HG03095 (cell line): ENCODE data around the gene CCDC107.
"Not testable (repeated sequence)": the region's sequence is repeated elsewhere in the genome, so short reads cannot be mapped to it uniquely, and the experiment has no call there.

Experiments
- ATAC-seq: cut with Tn5 transposase; IDR thresholded peaks from one replicate; pipeline ENCODE4 v1.9.1; 2021; ENCODE audit warnings: moderate library complexity; ENCODE audit not compliant: unreplicated experiment

Gene CCDC107, protein sequence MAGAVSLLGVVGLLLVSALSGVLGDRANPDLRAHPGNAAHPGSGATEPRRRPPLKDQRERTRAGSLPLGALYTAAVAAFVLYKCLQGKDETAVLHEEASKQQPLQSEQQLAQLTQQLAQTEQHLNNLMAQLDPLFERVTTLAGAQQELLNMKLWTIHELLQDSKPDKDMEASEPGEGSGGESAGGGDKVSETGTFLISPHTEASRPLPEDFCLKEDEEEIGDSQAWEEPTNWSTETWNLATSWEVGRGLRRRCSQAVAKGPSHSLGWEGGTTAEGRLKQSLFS

DNA sequence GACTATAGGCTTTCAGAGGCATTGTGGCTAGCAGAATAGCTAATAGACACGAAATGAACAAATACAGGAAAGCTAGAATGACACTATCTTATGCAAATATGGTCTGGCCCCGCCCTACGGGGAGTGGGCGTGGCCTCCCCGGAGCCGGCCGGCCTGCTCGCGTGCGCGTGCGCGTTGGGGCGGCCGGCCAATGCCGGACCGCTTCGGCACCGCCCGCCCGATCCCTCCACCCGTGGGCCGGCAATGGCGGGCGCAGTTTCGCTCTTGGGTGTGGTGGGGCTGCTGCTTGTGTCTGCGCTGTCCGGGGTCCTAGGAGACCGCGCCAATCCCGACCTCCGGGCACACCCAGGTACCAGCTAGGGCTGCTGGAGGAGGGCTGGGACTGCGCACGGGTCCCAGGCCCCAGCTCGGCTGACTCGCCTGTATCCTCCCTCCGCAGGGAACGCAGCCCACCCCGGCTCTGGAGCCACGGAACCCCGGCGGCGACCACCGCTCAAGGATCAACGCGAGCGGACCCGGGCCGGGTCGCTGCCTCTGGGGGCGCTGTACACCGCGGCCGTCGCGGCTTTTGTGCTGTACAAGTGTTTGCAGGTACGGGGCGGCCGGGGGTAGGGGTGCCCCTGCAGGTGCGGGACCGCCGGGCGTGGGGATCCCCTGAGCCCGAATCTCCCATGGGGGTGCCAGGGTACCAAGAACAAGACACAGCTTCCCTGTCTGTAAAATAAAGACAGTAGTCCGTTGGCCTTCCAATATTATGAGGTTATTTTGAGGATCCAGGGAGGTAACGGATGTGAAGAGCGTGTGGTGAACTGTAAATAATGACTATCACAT is at the start of gene CCDC107:
TSS of gene CCDC107 (plus strand) at position 156 of the 831 bp plus-strand sequence. CDS start at position 244, 88 bp downstream.
- peak; percentile 44 for ATAC-seq

GRCh38 chr9:35609001-35609819 is 48.9 kb upstream of the CCDC107 start:
- no peak for ATAC-seq

GRCh38 chr9:35609820-35610163 is 48.3 kb upstream of the CCDC107 start:
- no peak for ATAC-seq

GRCh38 chr9:35611230-35611797 is 46.8 kb upstream of the CCDC107 start:
- no peak for ATAC-seq

DNA sequence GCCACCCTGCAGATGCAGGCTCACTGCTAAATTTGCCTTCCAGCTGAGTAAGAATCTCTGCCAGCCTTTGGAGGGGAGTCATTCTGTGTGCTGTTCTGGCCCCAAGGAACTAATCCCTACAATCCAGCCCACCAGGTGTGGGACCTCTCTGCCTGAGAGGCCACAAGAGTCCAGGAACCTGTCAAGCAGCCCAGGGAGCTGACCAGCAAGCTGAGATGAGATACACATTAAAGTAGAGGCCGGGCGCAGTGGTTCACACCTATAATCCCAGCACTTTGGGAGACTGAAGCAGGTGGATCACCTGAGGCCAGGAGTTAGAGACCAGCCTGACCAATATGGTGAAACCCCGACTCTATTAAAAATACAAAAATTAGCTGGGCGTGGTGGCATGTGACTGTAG is 46.0 kb upstream of the CCDC107 start:
- not testable (repeated sequence) for ATAC-seq

GRCh38 chr9:35612843-35613242 is 45.2 kb upstream of the CCDC107 start:
- ATAC-seq, result no peak

DNA sequence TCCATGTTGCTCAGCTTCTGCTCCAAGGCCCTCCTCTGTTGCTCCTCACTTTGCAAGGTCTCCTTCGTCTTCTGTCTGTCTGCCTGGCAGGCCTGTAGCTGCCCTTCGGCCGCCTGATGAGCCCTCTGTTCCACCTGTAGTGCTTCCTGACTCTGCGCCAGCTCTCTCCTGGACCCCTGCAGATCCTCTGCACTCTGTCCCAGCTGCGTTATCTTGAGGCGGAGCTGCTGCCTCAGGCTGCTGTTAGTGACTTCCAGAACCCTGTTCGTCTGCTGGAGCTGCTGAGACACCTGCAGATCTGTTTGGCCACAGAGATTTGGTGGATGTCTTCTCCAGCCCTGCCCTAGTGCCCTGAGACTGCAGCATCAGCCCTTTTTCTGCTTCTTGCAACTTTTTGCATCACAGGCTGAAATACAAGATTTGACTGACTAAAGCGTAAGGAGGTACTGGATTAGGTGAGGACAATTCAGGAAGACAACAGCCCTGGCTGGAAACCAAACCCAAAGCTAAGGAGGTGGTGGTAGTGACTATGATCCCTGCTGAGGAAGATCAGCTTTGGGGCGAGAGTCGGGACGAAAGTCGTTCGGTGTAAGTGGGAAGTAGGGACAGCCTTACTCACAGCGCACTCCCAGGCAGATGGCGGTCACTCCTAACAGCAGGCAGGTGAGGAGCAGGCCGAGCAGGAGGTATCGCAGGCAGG is 42.0 kb upstream of the CCDC107 start:
- no peak for ATAC-seq

- ATAC-seq, result peak; percentile 42
Observed at GRCh38 chr9:35616681-35617459, 41.2 kb upstream of the CCDC107 start.

- no peak for ATAC-seq
Observed at GRCh38 chr9:35617548-35617947, 40.5 kb upstream of the CCDC107 start.

DNA sequence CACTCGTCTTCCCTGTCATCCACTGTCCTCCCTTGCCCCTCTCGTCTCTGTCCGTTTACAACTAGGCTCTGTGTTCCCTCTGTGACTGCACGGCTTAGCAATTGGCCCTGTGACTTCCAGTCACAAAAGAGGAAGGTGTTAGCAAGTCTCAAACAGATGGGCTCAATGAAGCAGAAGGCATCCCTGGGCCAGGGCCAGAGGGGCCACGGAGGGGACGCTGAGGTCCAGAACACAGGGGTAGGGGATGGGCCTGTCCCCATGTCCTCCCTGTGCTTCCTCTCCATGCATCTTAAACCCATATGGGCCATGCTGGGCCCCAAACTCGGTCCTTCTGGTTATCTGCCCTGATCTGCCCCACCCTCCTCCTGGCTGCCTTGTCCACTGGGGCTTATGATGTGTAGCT is 39.8 kb upstream of the CCDC107 start, which contains the start of gene CD72:
TSS of gene CD72 (minus strand) at position 89 of the 403 bp plus-strand sequence. CDS start 110 bp downstream, outside the sequence.
- ATAC-seq, result no peak

DNA sequence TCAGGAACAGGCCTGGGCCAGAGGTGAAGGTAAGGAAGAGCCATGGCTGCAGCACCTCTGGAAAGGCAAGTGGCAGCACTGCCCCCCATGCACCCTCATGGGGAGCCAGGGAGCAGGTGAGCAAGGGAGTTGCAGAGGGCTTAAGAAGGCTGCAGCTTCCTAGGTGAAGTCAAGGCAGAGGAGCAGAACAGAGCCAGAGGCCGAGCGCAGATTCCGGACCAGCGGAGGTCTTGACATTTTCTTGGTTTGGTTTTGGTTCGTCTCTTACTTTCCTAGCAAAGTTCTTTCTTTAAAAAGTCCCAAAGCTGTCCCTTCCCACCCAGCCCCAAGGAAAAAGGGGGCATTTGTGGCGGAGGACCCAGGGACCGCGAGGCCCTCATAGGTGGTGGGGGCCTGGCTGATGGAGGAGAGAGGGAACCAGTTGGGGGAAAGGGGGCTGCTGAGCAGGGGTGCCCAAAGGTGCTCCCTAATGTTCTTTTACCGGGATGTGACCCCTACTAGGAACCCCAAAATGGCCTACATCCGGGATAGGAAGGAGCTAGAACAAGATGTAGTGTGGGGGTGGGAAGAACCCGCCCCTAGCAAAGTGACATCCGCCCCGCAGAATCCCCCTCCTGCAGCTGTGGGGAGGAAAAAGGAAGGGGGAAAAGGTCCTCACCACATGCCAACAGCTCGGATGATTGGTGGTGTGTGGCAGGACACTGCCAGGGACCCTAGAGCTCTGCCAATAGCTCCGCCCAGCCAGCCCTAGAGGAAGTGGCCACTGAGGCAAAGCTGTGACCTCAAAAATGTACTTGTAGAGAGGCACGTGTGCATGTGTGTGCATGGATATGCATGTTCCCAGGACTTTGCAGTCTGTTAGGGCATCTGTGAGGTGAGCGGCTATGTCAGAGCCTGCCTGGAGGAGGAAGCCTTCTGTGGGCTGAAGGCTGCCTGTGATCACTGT is 39.0 kb upstream of the CCDC107 start:
- peak; percentile 34 for ATAC-seq

- peak; percentile 44 for ATAC-seq
Observed at GRCh38 chr9:35619800-35620158, 38.3 kb upstream of the CCDC107 start.

DNA sequence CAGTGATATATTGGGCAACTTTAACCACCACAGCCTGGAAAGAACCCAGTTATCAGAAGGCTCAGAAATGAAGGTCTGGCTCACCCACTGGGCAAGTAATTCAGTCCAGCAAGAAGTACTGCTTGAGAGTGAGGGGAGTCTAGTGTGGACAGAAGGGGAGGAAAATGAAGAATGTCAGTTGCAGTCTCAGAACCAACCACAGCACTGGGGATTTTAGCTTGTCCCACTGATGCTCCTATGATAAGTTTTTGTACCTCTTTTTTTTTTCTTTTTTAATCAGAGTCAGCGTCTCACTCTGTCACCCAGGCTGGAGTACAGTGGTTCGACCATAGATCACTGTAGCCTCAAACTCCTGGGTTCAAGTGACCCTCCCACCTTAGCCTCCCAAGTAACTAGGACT is 30.5 kb upstream of the CCDC107 start:
- no peak for ATAC-seq

- no peak for ATAC-seq
Observed at GRCh38 chr9:35628389-35628991, 29.6 kb upstream of the CCDC107 start.

DNA sequence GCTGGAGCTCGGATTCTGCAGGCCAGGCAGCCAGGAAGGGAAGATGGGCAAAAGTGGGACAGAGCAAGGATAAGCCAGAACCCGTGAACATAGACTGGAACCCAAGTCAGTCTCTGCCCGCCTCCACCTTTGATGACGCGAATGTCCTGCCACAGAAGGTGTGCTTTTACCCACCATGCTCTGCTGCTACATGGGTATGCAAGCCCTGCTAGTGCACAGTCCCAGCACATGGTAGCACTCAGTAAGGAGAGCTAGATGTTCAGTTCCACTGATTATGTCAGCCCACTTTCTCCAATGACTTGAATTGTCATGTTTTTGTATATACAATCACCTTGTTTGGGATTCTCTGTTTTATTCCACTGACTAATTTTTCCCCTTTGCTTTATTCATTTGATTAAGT is 28.5 kb upstream of the CCDC107 start:
- no peak for ATAC-seq

DNA sequence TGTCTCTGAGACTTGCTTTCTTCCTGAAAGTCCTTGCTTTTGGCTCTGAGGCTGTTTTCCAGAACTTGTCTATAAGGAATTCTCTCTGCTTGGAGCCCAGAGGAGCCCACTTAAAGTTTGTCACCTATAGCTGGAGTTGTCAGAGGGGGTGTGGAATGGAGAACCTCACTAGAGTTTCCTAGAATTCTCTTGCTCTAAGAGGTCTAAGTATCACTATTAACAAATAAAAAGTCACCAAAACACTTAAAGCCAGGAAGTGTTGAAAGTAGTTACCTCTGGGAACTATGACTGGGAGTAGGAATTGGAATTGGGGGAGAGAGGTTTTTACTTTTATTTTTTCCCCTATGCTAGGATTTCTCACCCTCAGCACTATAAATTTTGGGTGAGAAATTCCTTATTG is 22.4 kb upstream of the CCDC107 start:
- no peak for ATAC-seq

- no peak for ATAC-seq
Observed at GRCh38 chr9:35636135-35636876, 21.8 kb upstream of the CCDC107 start.

DNA sequence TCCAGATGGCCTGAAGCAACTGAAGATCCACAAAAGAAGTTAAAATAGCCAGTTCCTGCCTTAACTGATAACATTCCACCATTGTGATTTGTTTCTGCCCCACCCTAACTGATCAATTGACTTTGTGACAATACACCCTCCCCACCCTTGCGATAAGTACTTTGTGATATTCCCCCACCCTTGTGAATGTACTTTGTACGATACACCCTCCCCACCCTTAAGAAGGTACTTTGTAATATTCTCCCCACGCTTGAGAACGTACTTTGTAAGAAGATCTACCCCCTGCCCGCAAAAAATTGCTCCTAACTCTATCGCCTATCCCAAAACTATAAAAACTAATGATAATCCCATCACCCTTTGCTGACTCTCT is 21.2 kb upstream of the CCDC107 start:
- not testable (repeated sequence) for ATAC-seq
